ENCODE measurements around the gene NOTCH1.

The NOTCH1 gene

DNA sequence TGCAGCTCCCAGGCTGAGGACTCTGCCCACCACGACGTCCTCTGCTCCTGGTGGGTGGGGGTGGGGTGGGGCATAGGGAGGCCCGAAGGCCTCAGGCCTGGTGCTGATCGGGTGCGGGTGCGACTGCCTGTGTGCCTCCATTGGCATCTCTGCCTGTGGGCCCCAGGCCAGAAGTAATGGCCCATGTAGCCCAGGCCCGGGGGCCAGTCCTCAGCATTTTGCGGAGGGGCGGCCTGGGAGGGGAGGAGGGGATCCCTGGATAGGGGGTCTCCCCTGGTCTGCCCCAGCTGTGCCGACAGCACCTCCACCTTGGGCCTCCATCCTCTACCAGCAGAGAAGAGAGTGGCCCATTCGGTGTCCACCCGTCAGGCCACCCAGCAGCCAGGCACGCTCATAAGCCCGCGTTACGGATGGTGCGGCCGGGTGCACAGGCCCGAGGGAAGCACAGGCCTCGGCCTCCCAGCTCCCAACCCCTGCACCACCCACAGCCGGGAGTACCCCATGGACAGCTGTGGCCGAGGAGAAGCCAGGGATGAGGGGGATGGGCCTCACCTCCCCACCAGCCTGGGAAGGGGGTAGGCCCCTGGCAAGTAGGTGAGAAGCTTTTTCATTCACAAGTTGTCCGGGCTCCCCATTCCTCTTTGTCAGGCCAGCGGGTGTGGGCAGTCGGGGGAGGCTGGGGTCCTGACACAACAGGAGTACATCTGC, 1.8 kb upstream of the NOTCH1 start:
- Histone ChIP-seq H3K4me2 (ENCODE audit: low read length) (no peak overlapping the region), H3K27me3 (ENCODE audit: control insufficient read depth, insufficient read depth, low read length) (no peaks in the 10 kb centered on the region), H3K9me3 (replicated peaks; ENCODE audit: low read length) (no peaks in the 10 kb centered on the region), H3K36me3 (ENCODE audit: insufficient read depth, low read length) (no peaks in the 10 kb centered on the region), H3K4me1 (ENCODE audit: control insufficient read depth, insufficient read depth, low read length) (peaks cover 35% of the 10 kb centered on the region), H3K9ac (ENCODE audit: low read depth, low read length) (no peak overlapping the region), H3K4me3 (ENCODE audit: low read length) (no peak overlapping the region)

DNA sequence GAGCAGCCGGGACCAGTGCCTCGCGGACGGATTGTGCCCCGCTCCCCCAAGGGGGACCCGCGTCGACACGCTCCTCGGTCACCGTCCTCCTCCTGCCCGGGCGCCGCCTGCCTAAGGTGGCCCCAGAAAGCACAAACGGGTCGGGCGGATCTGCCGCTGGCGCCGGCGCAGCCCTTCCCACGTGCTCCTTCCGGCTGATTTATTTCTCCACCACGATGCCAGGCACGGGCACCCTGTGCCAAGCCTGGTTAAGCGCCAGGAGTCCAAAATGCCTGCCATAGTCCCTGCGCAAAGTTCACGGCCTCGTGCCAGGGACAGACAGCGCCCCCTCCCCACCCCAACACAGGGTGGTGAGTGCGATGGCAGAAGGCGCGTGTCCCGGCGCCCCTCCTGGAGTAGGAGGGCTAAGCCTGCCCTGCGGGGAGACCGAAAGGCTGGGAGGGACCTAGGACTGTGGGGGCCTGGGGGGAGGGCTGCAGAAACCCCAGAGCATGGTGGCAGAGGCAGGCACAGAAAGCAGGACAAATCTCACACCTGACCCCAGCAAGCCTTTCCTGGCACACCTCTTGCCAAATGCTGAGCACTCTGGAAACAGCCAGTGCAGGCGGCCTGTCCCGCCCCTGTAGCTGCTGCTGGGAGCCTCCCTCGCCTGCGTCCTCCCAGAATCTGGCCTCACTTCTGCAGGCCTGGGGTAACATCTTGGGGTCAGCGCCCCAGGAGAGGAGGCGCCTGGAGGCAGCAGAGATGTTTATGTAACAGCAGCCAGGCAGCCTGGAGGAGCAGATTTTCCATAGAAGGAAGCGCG, 1.1 kb upstream of the NOTCH1 start:
- peak overlapping the region; percentile 75 for H3K4me3 ChIP-seq (ENCODE audit: low read length)
- no peaks in the 10 kb centered on the region for H3K27me3 ChIP-seq (ENCODE audit: control insufficient read depth, insufficient read depth, low read length)
- H3K4me1 ChIP-seq (ENCODE audit: control insufficient read depth, insufficient read depth, low read length) = peaks cover 31% of the 10 kb centered on the region
- peak overlapping the region; percentile 99 for H3K4me2 ChIP-seq (ENCODE audit: low read length)
- no peaks in the 10 kb centered on the region for H3K9me3 ChIP-seq (replicated peaks; ENCODE audit: low read length)
- H3K9ac ChIP-seq (ENCODE audit: low read depth, low read length) = peak overlapping the region; percentile 81
- H3K36me3 ChIP-seq (ENCODE audit: insufficient read depth, low read length) = no peaks in the 10 kb centered on the region

DNA sequence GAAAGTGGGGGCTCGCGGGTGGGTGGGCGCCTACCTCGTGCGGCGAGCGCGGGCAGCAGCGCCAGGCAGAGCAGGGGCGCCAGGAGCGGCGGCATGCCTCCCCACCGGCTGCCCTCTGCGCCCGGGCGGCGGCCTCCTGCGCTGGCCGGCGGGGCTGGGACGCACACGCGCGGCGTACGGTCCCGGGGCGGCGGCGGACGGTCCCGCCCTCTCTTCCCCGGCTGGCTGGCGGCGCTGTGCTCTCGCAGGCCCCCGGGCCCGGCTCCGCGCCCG, 220 bp downstream of the NOTCH1 start:
- H3K9ac ChIP-seq (ENCODE audit: low read depth, low read length) = peak overlapping the region; percentile 81

DNA sequence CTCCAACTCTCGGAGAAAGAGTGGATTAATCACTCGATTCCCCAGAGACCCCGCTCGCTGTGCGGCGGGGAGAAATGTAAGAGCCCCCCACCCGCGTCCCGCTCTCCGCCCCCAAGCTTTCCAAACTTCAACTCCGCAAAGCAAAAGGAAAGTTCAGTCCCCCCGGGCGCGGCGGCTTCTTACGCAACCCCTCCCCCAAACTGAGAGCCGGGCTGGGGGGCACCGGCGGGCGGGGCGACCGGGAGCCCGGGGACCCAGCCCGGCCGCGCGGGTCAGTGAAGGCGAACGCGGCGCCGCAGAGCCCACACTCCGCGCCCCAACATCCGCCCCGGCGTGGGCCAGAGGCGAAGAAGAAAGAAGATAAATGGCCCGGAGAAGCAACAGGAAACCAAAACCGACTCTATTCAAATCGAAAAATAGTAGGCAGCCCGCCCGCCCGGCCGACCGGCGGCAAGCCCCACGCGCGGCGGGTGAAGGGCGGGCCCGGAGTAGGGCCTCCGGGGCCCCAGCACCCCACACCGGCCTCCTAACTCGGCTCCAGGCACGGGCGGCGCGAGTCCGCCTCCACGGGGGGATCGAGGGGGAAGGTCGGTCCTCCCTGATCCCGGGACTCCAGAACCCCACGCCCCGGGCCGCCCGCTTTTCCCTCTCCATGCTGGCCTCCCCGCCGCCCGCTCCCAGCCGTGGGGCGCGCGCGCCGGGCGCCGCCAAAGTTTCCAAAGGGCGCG, 720 bp downstream of the NOTCH1 start:
- Histone ChIP-seq H3K4me2 (ENCODE audit: low read length) (peak overlapping the region; percentile 95), H3K9me3 (replicated peaks; ENCODE audit: low read length) (no peaks in the 10 kb centered on the region), H3K4me1 (ENCODE audit: control insufficient read depth, insufficient read depth, low read length) (peaks cover 20% of the 10 kb centered on the region), H3K36me3 (ENCODE audit: insufficient read depth, low read length) (no peaks in the 10 kb centered on the region), H3K27me3 (ENCODE audit: control insufficient read depth, insufficient read depth, low read length) (no peaks in the 10 kb centered on the region), H3K9ac (ENCODE audit: low read depth, low read length) (peak overlapping the region; percentile 81), H3K4me3 (ENCODE audit: low read length) (peak overlapping the region; percentile 85)

More for the DNA sequence above, 220 bp downstream of the NOTCH1 start:
- H3K4me1 ChIP-seq (ENCODE audit: control insufficient read depth, insufficient read depth, low read length) = peaks cover 20% of the 10 kb centered on the region
- H3K4me3 ChIP-seq (ENCODE audit: low read length) = peak overlapping the region; percentile 85
- H3K4me2 ChIP-seq (ENCODE audit: low read length) = peak overlapping the region; percentile 95
- no peaks in the 10 kb centered on the region for H3K36me3 ChIP-seq (ENCODE audit: insufficient read depth, low read length)
- no peaks in the 10 kb centered on the region for H3K27me3 ChIP-seq (ENCODE audit: control insufficient read depth, insufficient read depth, low read length)
- no peaks in the 10 kb centered on the region for H3K9me3 ChIP-seq (replicated peaks; ENCODE audit: low read length)

DNA sequence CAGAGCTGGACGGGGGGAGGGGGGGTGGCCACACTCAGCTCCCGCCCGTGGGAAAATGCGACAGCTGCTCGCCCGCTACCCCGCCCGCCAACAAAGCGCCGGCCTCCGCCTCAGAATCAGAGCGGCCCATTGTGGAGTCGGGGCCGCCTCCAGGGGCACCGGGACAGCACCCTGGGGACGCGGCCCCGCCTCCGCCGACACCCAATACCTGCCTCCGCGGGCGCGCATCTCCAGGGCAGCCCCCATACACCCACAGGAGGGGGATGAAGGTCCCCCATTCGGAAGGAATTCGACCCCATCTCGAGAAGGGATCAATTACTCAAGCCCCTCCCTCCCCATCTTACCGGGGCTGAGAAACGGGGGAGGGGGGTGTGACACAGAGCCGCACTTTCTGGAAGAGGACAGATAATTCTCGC, 1.3 kb downstream of the NOTCH1 start:
- H3K27me3 ChIP-seq (ENCODE audit: control insufficient read depth, insufficient read depth, low read length) = no peaks in the 10 kb centered on the region
- peak overlapping the region; percentile 95 for H3K4me2 ChIP-seq (ENCODE audit: low read length)
- peak overlapping the region; percentile 81 for H3K9ac ChIP-seq (ENCODE audit: low read depth, low read length)
- H3K4me1 ChIP-seq (ENCODE audit: control insufficient read depth, insufficient read depth, low read length) = peaks cover 20% of the 10 kb centered on the region
- H3K9me3 ChIP-seq (replicated peaks; ENCODE audit: low read length) = no peaks in the 10 kb centered on the region
- peak overlapping the region; percentile 85 for H3K4me3 ChIP-seq (ENCODE audit: low read length)
- H3K36me3 ChIP-seq (ENCODE audit: insufficient read depth, low read length) = no peaks in the 10 kb centered on the region

DNA sequence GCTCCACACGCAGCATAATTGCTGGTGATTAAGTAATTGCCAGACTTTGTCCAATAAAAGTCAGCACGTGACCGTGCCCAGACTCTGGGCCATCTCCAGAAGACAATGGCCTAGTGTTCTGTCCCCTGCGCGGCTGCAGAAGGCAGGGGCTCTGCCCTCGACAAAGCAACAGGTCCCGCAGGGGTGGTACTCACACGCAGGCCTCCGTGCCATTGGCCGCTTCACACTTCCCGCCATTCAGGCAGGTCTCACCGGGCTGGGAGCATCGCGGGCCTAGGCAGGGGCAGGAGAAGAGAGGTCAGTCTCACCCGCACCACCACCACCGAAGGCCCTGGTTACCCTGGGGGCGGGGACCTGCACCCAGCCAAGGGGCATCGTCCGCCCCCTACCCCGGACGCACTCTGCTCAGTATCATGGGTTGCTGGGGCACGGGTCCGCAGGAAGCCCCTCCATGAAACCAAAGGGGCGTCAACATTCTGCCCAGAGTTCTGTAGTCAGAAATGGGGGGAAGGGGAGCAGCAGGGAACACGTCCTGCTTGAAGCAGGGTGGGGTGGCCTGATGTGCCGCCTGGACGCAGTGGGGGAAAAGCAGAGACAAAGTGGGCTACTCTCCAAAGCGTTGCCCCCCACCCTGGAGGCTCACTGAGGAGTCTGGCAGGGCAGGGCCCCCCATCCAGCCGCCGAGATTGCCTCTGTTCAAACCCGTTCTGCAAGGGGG, 1.9 kb downstream of the NOTCH1 start:
- Histone ChIP-seq H3K4me2 (ENCODE audit: low read length) (peak overlapping the region; percentile 95), H3K9ac (ENCODE audit: low read depth, low read length) (peak overlapping the region; percentile 81), H3K27me3 (ENCODE audit: control insufficient read depth, insufficient read depth, low read length) (no peaks in the 10 kb centered on the region), H3K9me3 (replicated peaks; ENCODE audit: low read length) (no peaks in the 10 kb centered on the region), H3K36me3 (ENCODE audit: insufficient read depth, low read length) (no peaks in the 10 kb centered on the region), H3K4me1 (ENCODE audit: control insufficient read depth, insufficient read depth, low read length) (peaks cover 20% of the 10 kb centered on the region), H3K4me3 (ENCODE audit: low read length) (peak overlapping the region; percentile 85)

DNA sequence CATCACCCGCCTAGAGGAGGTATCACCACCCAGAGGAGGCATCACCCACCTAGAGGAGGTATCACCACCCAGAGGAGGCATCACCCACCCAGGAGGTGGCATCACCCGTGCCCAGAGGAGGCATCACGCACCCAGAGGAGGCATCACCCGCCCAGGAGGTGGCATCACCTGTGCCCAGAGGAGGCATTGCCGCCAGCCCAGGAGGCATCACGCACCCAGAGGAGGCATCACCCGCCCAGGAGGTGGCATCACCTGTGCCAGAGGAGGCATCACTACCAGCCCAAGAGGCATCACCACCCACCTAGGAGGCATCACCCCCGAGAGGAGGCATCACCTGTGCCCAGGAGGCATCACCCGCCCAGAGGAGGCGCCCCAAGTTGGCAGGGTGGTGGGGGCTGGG, 2.6 kb downstream of the NOTCH1 start:
- Histone ChIP-seq H3K4me3 (ENCODE audit: low read length) (no peak overlapping the region), H3K4me1 (ENCODE audit: control insufficient read depth, insufficient read depth, low read length) (peaks cover 20% of the 10 kb centered on the region), H3K27me3 (ENCODE audit: control insufficient read depth, insufficient read depth, low read length) (no peaks in the 10 kb centered on the region), H3K9ac (ENCODE audit: low read depth, low read length) (no peak overlapping the region), H3K4me2 (ENCODE audit: low read length) (no peak overlapping the region), H3K36me3 (ENCODE audit: insufficient read depth, low read length) (no peaks in the 10 kb centered on the region), H3K9me3 (replicated peaks; ENCODE audit: low read length) (no peaks in the 10 kb centered on the region)

DNA sequence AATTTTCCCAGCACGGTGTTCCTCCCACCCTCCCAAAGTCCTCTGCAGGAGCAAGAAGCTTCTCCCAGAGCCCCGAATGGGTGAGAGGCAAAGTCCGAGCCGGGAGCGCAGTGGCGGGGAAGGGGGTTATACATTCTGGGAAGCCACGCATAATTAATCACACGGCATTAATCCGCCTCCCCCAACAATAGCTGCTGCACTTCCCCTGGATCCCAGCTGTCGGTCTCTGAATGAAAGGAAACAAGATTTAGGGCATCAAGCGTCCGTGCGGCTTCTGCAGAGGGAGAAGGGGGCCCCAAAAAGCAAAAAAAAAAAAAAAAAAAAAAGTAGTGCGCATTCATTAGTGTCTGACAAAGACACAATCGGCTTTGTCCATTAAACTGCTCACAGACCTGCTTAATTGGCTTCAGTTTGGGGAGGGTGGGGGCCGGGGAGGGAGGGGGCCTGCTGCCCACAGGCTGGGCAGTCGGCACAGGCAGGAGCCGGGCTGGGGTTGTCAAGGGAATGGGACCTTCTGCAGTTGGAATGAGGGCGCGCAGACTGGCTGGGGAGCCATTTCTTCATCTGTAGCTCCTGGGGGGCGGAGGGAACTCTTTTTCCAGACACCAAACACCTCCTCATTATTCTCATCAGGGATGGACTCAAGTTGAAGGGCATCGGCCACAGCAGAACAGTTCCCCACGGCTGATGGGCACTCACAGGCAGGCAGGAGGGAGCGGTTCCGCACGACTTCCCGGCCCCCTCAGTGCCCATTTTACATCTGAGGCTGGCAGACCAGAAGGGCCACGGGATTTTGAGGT, 3.4 kb downstream of the NOTCH1 start:
- Histone ChIP-seq H3K9ac (ENCODE audit: low read depth, low read length) (no peak overlapping the region), H3K4me1 (ENCODE audit: control insufficient read depth, insufficient read depth, low read length) (peaks cover 23% of the 10 kb centered on the region), H3K36me3 (ENCODE audit: insufficient read depth, low read length) (no peaks in the 10 kb centered on the region), H3K27me3 (ENCODE audit: control insufficient read depth, insufficient read depth, low read length) (no peaks in the 10 kb centered on the region), H3K9me3 (replicated peaks; ENCODE audit: low read length) (no peaks in the 10 kb centered on the region), H3K4me2 (ENCODE audit: low read length) (no peak overlapping the region), H3K4me3 (ENCODE audit: low read length) (no peak overlapping the region)

DNA sequence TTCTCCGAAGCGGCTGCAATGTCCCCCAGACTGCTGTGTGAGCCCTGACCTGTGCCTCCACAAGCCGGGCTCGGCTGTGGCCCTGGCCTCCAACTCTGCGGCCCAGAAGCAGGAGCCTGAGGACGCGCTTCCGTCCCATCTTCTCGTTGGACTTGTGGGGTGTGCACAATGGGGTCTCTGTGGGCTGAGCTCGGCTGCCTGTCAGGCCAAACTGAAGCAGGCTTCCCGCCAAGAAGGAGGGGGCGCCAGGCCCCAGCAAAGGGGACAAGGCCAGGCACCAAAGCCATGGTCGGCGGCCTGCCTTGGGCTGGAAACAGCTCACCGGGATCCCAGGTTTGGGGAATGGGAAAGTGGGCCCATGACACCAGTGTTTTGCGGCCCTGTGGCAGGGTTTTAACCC, 4.1 kb downstream of the NOTCH1 start:
- H3K27me3 ChIP-seq (ENCODE audit: control insufficient read depth, insufficient read depth, low read length) = no peaks in the 10 kb centered on the region
- peaks cover 16% of the 10 kb centered on the region for H3K4me1 ChIP-seq (ENCODE audit: control insufficient read depth, insufficient read depth, low read length)
- no peaks in the 10 kb centered on the region for H3K9me3 ChIP-seq (replicated peaks; ENCODE audit: low read length)
- H3K9ac ChIP-seq (ENCODE audit: low read depth, low read length) = no peak overlapping the region
- H3K4me2 ChIP-seq (ENCODE audit: low read length) = no peak overlapping the region
- no peak overlapping the region for H3K4me3 ChIP-seq (ENCODE audit: low read length)
- no peaks in the 10 kb centered on the region for H3K36me3 ChIP-seq (ENCODE audit: insufficient read depth, low read length)

DNA sequence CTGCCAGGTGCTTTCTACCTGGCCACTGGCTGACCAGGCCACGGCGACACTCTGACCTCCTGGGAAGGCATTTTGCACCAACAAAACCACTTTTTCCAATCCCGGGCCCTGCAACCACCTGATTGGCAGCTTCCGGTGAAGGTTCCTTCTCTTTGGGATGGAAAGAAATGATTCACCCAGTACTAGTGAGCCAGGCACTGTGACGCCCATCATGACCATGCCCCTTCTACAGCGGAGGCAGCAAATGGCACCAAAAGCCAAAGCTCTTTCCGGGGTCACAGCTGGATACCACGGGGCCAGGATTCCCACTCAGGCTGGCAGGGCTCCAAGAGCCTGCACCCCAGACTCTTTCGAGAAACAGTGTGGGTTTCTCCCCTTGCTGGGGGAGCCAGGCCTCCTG, 4.7 kb downstream of the NOTCH1 start:
- H3K4me1 ChIP-seq (ENCODE audit: control insufficient read depth, insufficient read depth, low read length) = peaks cover 11% of the 10 kb centered on the region
- H3K4me3 ChIP-seq (ENCODE audit: low read length) = no peak overlapping the region

More for the DNA sequence above, 4.7 kb downstream of the NOTCH1 start:
- Histone ChIP-seq H3K4me2 (ENCODE audit: low read length) (no peak overlapping the region), H3K9me3 (replicated peaks; ENCODE audit: low read length) (no peaks in the 10 kb centered on the region), H3K36me3 (ENCODE audit: insufficient read depth, low read length) (no peaks in the 10 kb centered on the region), H3K27me3 (ENCODE audit: control insufficient read depth, insufficient read depth, low read length) (no peaks in the 10 kb centered on the region), H3K9ac (ENCODE audit: low read depth, low read length) (no peak overlapping the region)
